Stimulated activated CD4-positive, alpha-beta T cell treated with anti-CD3 and anti-CD28 coated beads, Interleukin-1b, Interleukin-23, amount 100 ng/mL, for 24 hours (primary cell): Measurements from ENCODE around the gene FAM171A2.

Experiments used
- DNase-seq, 4 experiments: peaks; one replicate each; pipeline ENCODE4 v3.0.0-alpha.2; 2020; ENCODE audit warnings: low read depth in 4 of 4, low spot score in 1 of 4

FAM171A2 gene

GRCh38 chr17:44307387-44308186 is 56.1 kb downstream of the FAM171A2 start:
- DNase-seq = no peak

GRCh38 chr17:44304651-44305050 is 59.0 kb downstream of the FAM171A2 start:
- DNase-seq = no peak
